Liver (tissue), 9 donors: ENCODE measurements around the gene RAPGEF4. TPM values are rescaled to one million over a fixed set of nuclear protein-coding genes. Genes with fewer than 3 reads are reported as not detected.

Experiments
- DNase-seq: peaks from one replicate; pipeline ENCODE4 v3.0.0-alpha.2; 2017; ENCODE audit warnings: low spot score
- H3K27ac ChIP-seq, 2 donors: one replicate each; pipeline ENCODE4 v1.7.0; 2013; ENCODE audit warnings: inconsistent platforms in 2 of 2, low read length in 2 of 2, control low read depth in 1 of 2, low read depth in 1 of 2, mild to moderate bottlenecking in 1 of 2
- H3K27me3 ChIP-seq, 4 donors: one replicate each; pipeline versions ENCODE4 v1.6.1 to v1.7.0; 2013; ENCODE audit warnings: low read length in 3 of 4, inconsistent platforms in 1 of 4, mild to moderate bottlenecking in 1 of 4, moderate library complexity in 1 of 4; ENCODE audit not compliant: control insufficient read depth in 4 of 4, insufficient read depth in 4 of 4
- H3K36me3 ChIP-seq, 4 donors: one replicate each; pipeline versions ENCODE4 v1.6.1 to v1.7.0; 2013; ENCODE audit warnings: low read length in 3 of 4, mild to moderate bottlenecking in 3 of 4, low read depth in 1 of 4, moderate library complexity in 1 of 4; ENCODE audit not compliant: control insufficient read depth in 4 of 4, insufficient read depth in 3 of 4
- H3K4me1 ChIP-seq, 4 donors: one replicate each; pipeline versions ENCODE4 v1.6.1 to v1.7.0; 2013; ENCODE audit warnings: low read length in 3 of 4, mild to moderate bottlenecking in 3 of 4, moderate library complexity in 1 of 4; ENCODE audit not compliant: control insufficient read depth in 4 of 4, insufficient read depth in 4 of 4
- H3K4me3 ChIP-seq, 3 donors: one replicate each; pipeline versions ENCODE4 v1.6.1 to v1.7.0; 2013; ENCODE audit warnings: low read length in 3 of 3, control low read depth in 1 of 3, low read depth in 1 of 3, mild to moderate bottlenecking in 1 of 3
- H3K9ac ChIP-seq, 2 donors: one replicate each; pipeline ENCODE4 v1.7.0; 2013; ENCODE audit warnings: low read length in 2 of 2, mild to moderate bottlenecking in 2 of 2, moderate library complexity in 2 of 2, control low read depth in 1 of 2, low read depth in 1 of 2
- H3K9me3 ChIP-seq, 4 donors: one replicate each; pipeline versions ENCODE4 v1.6.1 to v1.7.0; 2013; ENCODE audit warnings: low read length in 3 of 4; ENCODE audit not compliant: control insufficient read depth in 4 of 4
- EGR1 ChIP-seq, 2 donors: IDR thresholded peaks; 2 replicates each; pipeline ENCODE4 v1.6.1; 2016 to 2018; ENCODE audit warnings: antibody characterized with exemption in 2 of 2, low read depth in 2 of 2
- FOXA1 ChIP-seq: IDR thresholded peaks from 2 replicates; pipeline ENCODE4 v1.6.1; 2016; ENCODE audit warnings: antibody characterized with exemption
- FOXA2 ChIP-seq: IDR thresholded peaks from 2 replicates; pipeline ENCODE4 v1.6.1; 2016; ENCODE audit warnings: antibody characterized with exemption
- GABPA ChIP-seq, 2 donors: IDR thresholded peaks in 1 of 2; conservative IDR thresholded peaks in 1 of 2; 2 replicates each; pipeline ENCODE4 v1.6.1; 2016; ENCODE audit warnings: antibody characterized with exemption in 2 of 2, mild to moderate bottlenecking in 1 of 2, moderate library complexity in 1 of 2
- HNF4A ChIP-seq, 2 donors: conservative IDR thresholded peaks; 2 replicates each; pipeline ENCODE4 v1.6.1; 2016; ENCODE audit warnings: antibody characterized with exemption in 2 of 2, mild to moderate bottlenecking in 2 of 2
- JUND ChIP-seq, 2 donors: IDR thresholded peaks; 2 replicates each; pipeline ENCODE4 v1.6.1; 2016; ENCODE audit warnings: antibody characterized with exemption in 2 of 2
- NR2F2 ChIP-seq: IDR thresholded peaks from 2 replicates; pipeline ENCODE4 v1.6.1; 2016; ENCODE audit warnings: antibody characterized with exemption
- RAD21 ChIP-seq, 2 donors: IDR thresholded peaks; 2 replicates each; pipeline ENCODE4 v1.6.1; 2016; ENCODE audit warnings: antibody characterized with exemption in 2 of 2, mild to moderate bottlenecking in 2 of 2
- RXRA ChIP-seq, 2 donors: IDR thresholded peaks; 2 replicates each; pipeline ENCODE4 v1.6.1; 2017 to 2018; ENCODE audit warnings: antibody characterized with exemption in 2 of 2, mild to moderate bottlenecking in 1 of 2
- SP1 ChIP-seq: IDR thresholded peaks from 2 replicates; pipeline ENCODE4 v1.6.1; 2018; ENCODE audit warnings: antibody characterized with exemption, mild to moderate bottlenecking
- TAF1 ChIP-seq: conservative IDR thresholded peaks from 2 replicates; pipeline ENCODE4 v1.6.1; 2016; ENCODE audit warnings: antibody characterized with exemption, mild to moderate bottlenecking
- YY1 ChIP-seq: IDR thresholded peaks from 2 replicates; pipeline ENCODE4 v1.6.1; 2016; ENCODE audit warnings: antibody characterized with exemption, mild to moderate bottlenecking
- WGBS: extraction: QIAGEN DNeasy Blood & Tissue Kit; methylation state at CpG from one replicate; pipeline ENCODE4 v1.1.7; 2013; 5-methylcytosine and 5-hydroxymethylcytosine counted together
- polyA plus RNA-seq, 2 donors: library from polyadenylated mRNA; stranded (reverse) in 1 of 2; unstranded in 1 of 2; fragments of 200-250 nt in 1 of 2; fragments of >200 nt in 1 of 2; fragmentation: Nextera tagmentation in 1 of 2; extraction: Ambion mirVana in 1 of 2; gene quantifications; one replicate each; pipeline versions ENCODE4 v1.2.1 to v1.2.3, GENCODE V29; 2013 to 2015
- total RNA-seq, 2 donors: library from RNA; depleted of rRNA; stranded (reverse); fragments of >200 nt; gene quantifications; one replicate each; pipeline ENCODE4 v1.2.3, GENCODE V29; 2014
- TF ChIP-seq, protein P1 (sequence below): IDR thresholded peaks from 2 replicates; pipeline ENCODE4 v1.6.1; 2016; ENCODE audit warnings: antibody characterized with exemption
- TF ChIP-seq, protein P2 (sequence below): fragments of 150-350 bp; IDR thresholded peaks from 2 replicates; pipeline ENCODE4 v1.5.1; 2017; ENCODE audit warnings: improper control_type of control experiment, low read depth, low read length; ENCODE audit not compliant: missing input control
- TF ChIP-seq, protein P3 (sequence below): IDR thresholded peaks from 2 replicates; pipeline ENCODE4 v1.6.1; 2016; ENCODE audit warnings: antibody characterized with exemption
- TF ChIP-seq, protein P4 (sequence below): IDR thresholded peaks from 2 replicates; pipeline ENCODE4 v1.6.1; 2016; ENCODE audit warnings: antibody characterized with exemption
- donor health status: healthy.
- donor health status: healthy.
- donor health status: healthy.
- donor health status: healthy.
- donor health status: healthy.

RAPGEF4 gene
- total and polyA plus RNA-seq, 4 donors: 1.5 to 18.2 (median 8.3) TPM

DNA sequence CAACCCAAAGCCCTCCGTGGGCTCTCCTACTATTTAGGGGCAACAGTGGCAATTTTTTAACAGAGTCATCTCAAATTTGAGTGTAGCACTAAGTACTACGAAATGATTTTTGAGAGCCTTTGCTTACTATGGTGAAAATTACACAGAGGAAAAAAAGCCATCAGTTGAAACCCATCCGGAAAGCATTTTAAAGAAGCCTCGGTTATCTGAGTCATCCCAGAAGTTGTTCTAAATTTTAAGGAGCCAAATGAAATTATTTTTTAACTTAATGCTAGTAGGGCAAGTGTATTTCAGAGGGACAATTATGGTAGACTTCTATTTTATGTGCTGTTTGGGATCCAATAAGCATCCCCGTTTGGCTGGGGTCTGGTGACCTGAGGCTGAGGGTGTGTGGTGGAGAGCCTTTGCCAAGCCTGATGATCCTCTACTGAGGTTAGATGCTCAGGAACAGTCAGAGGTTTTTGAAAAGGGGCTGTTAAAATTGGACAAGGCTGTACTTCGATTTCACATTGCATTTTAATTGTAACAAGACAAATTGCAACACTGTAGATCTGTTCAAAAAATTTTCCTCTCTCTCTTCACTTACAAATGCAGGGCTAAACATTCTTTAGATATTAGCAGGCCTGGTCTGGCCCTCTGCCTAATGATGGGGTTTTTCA lies 47.0 kb downstream of the RAPGEF4 start:
- Histone ChIP-seq H3K9ac (no peak overlapping the region), H3K4me1 (no peaks in the 10 kb centered on the region), H3K9me3 (no peaks in the 10 kb centered on the region), H3K27me3 (no peaks in the 10 kb centered on the region), H3K4me3 (no peak overlapping the region), H3K27ac (no peak overlapping the region), H3K36me3 (no peaks in the 10 kb centered on the region)
- WGBS: 85% methylated on average over 6 of the region's 6 CpGs
- no peak for DNase-seq
- TF ChIP-seq, protein P1, sequence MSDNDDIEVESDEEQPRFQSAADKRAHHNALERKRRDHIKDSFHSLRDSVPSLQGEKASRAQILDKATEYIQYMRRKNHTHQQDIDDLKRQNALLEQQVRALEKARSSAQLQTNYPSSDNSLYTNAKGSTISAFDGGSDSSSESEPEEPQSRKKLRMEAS: no peak
- TF ChIP-seq, protein P2, sequence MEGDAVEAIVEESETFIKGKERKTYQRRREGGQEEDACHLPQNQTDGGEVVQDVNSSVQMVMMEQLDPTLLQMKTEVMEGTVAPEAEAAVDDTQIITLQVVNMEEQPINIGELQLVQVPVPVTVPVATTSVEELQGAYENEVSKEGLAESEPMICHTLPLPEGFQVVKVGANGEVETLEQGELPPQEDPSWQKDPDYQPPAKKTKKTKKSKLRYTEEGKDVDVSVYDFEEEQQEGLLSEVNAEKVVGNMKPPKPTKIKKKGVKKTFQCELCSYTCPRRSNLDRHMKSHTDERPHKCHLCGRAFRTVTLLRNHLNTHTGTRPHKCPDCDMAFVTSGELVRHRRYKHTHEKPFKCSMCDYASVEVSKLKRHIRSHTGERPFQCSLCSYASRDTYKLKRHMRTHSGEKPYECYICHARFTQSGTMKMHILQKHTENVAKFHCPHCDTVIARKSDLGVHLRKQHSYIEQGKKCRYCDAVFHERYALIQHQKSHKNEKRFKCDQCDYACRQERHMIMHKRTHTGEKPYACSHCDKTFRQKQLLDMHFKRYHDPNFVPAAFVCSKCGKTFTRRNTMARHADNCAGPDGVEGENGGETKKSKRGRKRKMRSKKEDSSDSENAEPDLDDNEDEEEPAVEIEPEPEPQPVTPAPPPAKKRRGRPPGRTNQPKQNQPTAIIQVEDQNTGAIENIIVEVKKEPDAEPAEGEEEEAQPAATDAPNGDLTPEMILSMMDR: no peak
- TF ChIP-seq FOXA1 (no peak), JUND (IDR thresholded peaks at IDR 0.05) (no peak), GABPA (IDR thresholded peaks at IDR 0.05 in 1 of 2, conservative IDR thresholded peaks at IDR 0.05 in 1 of 2) (no peak), TAF1 (no peak), EGR1 (IDR thresholded peaks at IDR 0.05; ENCODE audit: low read depth in 2 of 2) (no peak), NR2F2 (no peak), YY1 (no peak), HNF4A (conservative IDR thresholded peaks at IDR 0.05) (no peak), FOXA2 (no peak)

DNA sequence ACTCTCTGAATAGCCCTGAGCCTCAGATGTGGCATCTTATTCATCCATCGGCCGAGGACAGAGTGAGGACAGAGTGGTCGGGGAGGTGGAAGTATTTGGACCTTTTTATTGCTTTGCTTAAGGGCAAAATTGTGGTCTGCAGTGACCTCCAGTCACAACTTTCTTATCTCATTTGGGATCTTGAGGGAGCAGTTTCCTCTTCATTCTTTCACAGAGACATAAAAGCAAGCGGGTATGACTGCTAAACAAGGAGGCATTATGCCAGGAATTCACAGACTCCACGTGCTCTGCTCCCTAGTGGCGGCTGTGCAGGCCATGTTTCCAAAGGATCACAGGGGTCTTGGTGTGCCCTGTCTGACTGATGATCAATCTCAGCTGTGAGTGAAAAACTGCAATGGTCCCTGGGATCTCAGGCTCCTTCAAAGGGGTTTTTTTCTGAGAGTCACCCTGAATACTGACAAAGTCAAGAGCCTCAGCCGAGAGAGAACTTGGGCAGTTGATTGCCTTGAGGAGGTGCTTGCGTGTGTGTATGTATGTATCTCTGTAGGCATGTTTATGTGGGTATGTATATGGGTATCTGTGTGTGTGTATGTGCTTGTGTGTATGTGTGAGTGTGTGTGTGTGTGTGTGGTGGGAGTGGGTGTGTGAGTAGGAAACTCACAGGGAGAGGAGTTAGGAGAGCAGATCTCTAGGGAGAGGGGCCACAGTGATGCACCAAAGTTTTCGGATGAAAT lies 47.7 kb downstream of the RAPGEF4 start:
- no peaks in the 10 kb centered on the region for H3K36me3 ChIP-seq
- no peaks in the 10 kb centered on the region for H3K9me3 ChIP-seq
- H3K4me3 ChIP-seq: no peak overlapping the region
- DNase-seq: no peak
- WGBS: 66% methylated on average over 9 of the region's 9 CpGs
- no peaks in the 10 kb centered on the region for H3K27me3 ChIP-seq
- no peak overlapping the region for H3K27ac ChIP-seq
- H3K4me1 ChIP-seq: no peaks in the 10 kb centered on the region
- TF ChIP-seq RAD21 (IDR thresholded peaks at IDR 0.05): no peak
- no peak overlapping the region for H3K9ac ChIP-seq

DNA sequence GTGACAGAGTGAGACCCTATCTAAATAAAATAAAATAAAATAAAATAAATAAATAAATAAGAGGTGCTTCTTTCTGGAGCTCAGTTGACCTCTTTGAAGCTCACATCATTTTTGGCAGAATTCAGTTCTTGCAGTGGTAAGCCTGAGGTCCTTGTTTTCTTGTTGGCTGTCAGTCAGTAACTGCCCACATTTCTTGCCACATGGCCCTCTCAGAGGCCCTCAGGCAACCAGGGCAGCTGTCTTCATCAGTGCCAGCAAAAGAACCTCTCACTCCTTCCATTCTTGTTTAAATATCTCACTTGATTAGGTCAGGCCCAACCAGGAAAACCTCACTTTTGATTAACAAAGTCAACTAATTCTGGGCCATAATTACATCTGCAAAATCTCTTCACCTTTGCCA lies 53.2 kb downstream of the RAPGEF4 start:
- no peak overlapping the region for H3K27ac ChIP-seq
- H3K9me3 ChIP-seq: no peaks in the 10 kb centered on the region
- no peaks in the 10 kb centered on the region for H3K27me3 ChIP-seq
- H3K36me3 ChIP-seq: no peaks in the 10 kb centered on the region
- no peak for DNase-seq
- H3K4me3 ChIP-seq: no peak overlapping the region
- no peak overlapping the region for H3K9ac ChIP-seq
- H3K4me1 ChIP-seq: no peaks in the 10 kb centered on the region
- TF ChIP-seq, protein P2: no peak
- TF ChIP-seq TAF1: no peak
- TF ChIP-seq RXRA (IDR thresholded peaks at IDR 0.05): no peak
- TF ChIP-seq FOXA1: no peak
- TF ChIP-seq HNF4A (conservative IDR thresholded peaks at IDR 0.05): no peak
- TF ChIP-seq NR2F2: no peak
- TF ChIP-seq, protein P3, sequence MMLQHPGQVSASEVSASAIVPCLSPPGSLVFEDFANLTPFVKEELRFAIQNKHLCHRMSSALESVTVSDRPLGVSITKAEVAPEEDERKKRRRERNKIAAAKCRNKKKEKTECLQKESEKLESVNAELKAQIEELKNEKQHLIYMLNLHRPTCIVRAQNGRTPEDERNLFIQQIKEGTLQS: no peak
- no peak for TF ChIP-seq SP1
- TF ChIP-seq, protein P1: no peak
- TF ChIP-seq, protein P4, sequence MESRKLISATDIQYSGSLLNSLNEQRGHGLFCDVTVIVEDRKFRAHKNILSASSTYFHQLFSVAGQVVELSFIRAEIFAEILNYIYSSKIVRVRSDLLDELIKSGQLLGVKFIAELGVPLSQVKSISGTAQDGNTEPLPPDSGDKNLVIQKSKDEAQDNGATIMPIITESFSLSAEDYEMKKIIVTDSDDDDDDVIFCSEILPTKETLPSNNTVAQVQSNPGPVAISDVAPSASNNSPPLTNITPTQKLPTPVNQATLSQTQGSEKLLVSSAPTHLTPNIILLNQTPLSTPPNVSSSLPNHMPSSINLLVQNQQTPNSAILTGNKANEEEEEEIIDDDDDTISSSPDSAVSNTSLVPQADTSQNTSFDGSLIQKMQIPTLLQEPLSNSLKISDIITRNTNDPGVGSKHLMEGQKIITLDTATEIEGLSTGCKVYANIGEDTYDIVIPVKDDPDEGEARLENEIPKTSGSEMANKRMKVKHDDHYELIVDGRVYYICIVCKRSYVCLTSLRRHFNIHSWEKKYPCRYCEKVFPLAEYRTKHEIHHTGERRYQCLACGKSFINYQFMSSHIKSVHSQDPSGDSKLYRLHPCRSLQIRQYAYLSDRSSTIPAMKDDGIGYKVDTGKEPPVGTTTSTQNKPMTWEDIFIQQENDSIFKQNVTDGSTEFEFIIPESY: no peak
